ENCODE results near the gene NTNG1.

Gene NTNG1

DNA sequence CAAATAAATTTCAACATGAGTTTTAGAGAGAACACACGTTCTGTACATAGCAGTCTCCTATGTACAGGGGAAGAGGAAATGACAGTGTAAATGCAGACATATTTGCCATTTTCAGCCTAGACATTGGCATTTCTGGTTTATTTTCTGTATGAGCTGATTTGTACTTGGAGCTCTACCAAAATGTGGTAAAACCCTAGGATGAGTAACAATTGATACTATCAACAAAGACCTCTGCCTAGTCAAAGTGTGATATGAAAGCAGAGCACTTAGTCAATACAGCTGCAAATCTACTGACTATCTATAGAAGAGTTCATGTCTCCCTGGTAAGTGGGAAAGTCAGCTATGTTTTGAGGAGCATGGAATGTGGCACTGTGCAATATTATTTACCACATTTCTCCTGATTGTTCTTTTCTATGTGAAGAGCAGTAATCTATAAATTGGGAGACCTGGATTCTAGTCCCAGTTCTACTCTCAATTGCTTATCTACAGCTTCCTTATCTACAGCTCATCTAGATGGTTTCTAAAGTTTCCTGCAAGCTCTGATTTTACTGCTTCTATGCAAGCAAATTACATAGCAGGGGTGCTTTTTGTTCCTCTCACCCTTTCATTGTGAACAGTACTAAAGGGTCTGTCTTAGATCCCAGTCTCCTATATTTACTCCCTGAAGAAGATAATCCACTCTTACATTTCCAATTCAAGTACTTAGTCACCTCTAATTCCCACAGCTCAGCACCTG is 334.2 kb downstream of the NTNG1 start:
- DNase-seq, result no peak

- no peak for DNase-seq
Observed at GRCh38 chr1:107477233-107477632, 336.4 kb downstream of the NTNG1 start.

GRCh38 chr1:107479865-107480350 is 339.1 kb downstream of the NTNG1 start:
- no peak for DNase-seq

- DNase-seq, result no peak
Observed at GRCh38 chr1:107480548-107481415, 339.9 kb downstream of the NTNG1 start.

- no peak for DNase-seq
Observed at GRCh38 chr1:107481756-107482384, 341.0 kb downstream of the NTNG1 start.

DNA sequence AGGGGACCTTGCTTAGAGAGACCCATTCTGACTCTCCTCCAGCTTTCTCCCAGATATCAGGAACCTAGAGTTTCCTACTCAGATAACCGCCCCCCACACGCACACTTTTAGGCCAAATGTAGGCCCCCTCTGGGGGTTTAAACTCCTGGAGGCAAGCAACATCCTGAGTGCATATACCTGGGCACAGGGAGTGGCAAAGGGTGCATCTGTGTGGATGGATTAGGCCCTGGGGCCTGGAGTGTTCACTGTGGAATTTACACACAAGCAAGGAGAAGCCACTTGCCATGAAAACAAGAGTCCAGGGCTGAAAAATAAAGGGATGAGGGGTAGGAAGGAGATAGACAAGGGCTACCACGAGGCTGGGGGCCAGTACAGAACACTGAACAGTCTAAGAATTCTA is 343.1 kb downstream of the NTNG1 start:
- no peak for DNase-seq

- no peak for DNase-seq
Observed at GRCh38 chr1:107486349-107486748, 345.5 kb downstream of the NTNG1 start.

DNA sequence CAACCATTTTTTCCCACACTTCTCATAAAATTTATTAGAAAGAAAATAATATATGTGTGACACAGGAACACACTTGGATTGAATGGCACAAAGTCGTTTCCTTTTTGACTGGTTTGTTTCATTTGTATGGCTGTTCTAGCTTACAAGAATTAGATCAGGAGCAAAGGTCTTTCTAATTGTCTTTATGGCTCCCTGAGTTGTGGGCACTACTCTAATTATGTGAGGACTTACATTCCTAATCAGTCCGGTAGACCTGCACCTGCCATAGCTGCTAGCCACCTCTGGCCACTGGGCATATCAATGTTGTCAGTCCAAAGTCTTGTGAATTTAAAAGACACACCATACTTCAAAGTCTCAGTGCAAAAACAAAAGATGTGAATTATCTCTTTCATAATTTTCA is 346.7 kb downstream of the NTNG1 start:
- no peak for DNase-seq

DNA sequence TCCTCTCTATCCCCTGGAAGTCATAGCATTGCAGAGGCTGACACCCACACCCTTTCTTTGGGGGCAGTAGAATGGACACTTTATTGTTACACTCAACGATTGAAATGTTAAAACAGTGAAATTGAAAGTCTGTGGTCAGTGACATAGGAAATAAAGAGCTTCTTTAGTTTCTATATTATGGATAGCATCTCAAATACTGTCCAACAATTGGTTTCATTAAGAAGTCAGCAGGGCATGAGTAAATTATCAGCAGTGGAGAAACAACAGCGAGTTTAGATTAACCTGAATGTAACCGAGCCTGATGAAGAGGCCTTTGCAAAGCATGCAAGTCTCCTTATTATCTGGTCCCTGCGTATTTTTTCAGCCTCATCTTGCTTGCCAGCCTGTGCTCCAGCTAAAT is 350.7 kb downstream of the NTNG1 start:
- DNase-seq, result no peak

DNA sequence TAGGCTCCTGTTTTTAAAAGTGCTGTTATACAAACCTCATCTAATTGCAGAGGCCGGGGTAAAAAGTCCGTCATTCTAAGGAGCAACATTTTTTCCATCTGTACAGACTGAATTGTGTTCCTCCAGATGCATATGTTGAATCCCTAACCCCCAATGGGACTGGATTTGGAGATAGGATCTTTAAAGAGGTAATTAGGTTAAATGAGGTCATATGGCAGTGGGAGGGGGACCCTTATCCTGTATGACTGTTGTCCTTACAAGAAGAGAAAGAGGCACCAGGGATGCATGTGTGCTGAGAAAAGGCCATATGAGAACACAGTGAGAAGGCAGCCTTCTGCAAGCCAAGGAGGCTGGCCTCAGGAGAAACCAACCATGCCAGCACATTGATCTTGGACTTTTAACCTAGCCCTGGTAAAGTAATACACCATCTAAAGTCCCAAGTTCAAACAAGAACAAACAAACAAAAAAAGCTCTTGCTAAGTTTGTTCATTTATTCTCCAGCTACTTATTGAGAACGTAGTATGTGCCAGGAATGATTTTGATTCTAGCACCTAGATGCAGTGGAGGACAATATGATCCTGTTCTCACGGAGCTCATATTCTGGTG is 352.4 kb downstream of the NTNG1 start:
- no peak for DNase-seq

DNA sequence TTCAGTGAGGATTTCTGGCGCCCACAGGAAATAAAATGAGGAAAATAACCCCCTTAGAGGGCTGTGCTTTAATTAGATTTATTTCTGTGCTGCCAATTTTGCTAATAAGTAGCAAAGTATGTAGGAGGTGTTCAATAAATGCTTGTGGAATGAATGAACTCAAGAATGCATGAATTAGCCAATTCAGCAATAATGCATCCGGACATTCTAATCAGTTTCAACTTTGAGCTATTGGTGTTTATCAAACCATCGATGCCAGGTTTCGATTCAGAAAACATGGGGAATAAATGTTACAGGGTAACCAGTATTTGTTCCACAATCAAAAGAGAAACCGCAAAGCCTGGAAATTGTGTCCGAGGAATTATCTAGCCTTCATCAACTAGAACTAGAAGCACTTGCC is 353.2 kb downstream of the NTNG1 start:
- no peak for DNase-seq

DNA sequence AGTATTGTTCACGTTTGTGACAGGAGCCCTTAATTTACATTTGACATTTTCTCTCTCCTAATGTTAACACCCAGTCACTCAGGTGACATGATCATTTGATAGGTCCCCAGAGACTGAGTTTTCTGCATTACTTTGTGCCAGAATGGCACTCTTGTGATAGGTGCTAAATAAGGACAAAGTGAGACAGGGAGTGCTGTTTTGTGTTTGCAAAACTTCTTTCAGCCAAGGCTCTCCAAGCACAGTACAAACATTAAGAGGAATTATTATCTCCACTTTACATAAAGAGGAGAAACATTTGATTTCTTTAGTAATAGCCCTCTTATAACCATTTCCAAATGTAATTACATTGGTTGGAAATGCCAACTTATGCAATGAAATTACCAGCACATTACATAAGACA is 355.2 kb downstream of the NTNG1 start:
- no peak for DNase-seq

DNA sequence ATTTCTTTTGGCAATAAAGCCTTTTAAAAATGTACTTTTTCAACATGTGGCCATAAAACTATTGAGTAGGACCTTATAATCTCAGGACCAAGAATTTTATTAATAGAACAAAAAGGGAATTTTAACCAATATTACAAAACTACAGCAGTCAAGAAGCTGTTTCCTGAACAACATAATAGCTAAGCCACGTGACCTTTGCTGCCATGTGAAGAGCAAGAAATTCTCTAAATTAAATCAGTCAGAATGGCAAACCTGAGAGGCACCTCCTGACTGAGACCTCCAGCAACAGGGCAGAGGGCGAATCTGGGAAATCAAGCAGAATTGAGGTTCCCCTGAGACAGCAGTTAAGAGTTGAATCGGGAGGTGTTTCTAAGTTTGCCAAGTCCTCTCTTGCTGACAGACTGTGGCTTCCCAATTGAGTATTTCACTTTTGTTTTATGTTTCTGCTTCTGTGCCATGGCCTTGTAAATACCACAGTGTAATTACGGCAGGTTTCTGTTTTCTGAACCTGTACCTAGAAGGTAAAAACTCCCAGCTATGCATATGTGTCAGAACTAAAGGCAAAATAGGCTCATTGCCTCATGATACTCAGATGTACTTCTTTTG is 358.4 kb downstream of the NTNG1 start:
- no peak for DNase-seq

- no peak for DNase-seq
Observed at GRCh38 chr1:107501081-107501605, 360.3 kb downstream of the NTNG1 start.

GRCh38 chr1:107510347-107510746 is 369.5 kb downstream of the NTNG1 start:
- no peak for DNase-seq

DNA sequence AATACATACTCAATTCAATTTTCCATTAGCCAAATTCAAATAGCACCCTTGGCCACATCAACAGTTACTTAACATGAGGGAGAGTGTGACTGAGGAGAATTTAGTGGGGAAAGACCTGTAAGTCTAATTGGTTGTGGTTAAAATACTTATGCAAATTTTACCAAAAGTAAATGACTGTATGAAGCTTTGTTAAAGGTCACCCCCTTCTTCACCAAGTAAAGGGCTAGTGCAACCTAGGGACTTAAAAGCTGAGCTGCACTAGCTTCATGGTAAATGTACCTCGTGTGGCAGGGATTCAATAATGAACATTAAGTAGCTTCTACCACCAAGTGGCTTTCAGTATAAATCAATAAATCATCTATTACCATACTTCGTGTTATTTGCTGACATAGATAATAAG is 372.0 kb downstream of the NTNG1 start:
- DNase-seq, result no peak

- no peak for DNase-seq
Observed at GRCh38 chr1:107514841-107515240, 374.0 kb downstream of the NTNG1 start.

- no peak for DNase-seq
Observed at GRCh38 chr1:107515702-107516101, 374.9 kb downstream of the NTNG1 start.

DNA sequence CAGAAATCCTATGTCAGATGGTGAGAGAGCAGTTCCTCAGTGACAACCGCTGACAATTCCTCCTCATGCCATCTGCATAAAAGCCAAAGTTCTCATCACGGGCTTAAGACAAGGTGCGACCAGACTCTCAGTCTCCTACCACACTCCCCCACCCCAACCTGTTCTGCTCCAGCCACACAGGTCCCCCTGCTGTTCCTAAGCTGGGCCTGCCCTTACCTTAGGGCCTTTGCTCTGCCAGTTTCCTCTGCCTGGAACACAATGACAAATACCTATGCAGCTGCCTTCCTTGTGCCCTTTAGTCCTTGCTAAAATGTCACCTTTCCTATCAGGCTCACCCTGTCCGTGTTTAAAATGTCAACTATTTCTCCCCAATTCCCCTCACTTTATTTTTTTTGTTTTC is 382.2 kb downstream of the NTNG1 start:
- no peak for DNase-seq

DNA sequence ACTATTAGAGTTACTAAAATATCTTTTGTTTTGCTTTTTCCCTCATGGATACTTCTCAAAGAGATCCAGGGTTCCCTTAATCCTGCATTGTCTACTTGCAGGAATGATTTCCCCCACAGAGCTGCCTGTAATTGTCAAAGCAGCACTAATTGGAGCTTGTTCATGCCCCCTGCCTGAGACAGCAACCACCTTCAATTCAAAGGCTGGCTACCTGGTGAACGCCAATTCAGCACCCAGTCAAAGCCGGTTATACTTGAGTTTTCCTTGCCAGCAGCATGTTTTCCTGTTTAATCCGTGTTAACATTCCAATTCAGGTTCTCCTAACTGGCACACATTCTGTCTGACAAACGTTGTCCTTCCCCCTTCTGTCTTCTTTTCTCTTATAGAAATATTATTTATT is 382.9 kb downstream of the NTNG1 start:
- DNase-seq, result no peak

DNA sequence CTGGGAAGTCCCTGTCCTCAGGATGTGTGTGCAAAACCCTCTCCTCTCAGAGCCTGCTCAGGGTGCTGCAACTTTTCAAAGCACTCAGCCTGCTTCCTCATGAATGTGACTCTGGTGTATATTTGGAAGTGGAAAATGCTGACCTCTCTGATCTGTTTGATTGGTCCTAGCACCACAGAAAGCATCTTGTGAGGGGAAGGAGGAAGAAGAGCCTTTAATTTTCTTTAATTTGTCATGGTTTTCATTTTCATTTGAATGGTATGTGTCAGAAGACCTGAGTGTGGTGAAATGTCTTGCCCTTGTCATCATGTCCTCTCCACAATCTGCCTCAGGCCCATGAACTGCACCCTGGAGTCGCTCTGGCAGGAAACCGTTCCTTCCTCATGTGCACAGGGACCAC is 383.5 kb downstream of the NTNG1 start:
- no peak for DNase-seq

DNA sequence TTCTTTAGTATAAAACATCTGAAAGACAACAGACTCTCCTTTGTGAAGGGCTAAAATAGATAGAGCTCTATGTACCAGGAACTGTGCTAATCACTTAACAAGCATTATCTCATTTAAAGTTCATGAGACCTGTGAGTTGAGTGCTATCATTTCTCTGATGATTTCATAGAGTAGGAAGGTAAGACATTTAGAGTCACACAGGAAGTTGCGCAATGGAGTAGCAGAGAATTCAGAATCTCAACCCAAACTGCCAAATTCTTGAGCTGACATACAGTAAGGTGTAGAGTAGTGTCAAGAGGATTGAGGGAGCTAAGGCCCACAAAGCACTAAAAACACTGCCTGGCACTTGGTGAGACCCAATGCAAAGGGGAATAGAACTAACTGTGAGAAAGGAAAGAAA is 384.3 kb downstream of the NTNG1 start:
- DNase-seq, result no peak

DNA sequence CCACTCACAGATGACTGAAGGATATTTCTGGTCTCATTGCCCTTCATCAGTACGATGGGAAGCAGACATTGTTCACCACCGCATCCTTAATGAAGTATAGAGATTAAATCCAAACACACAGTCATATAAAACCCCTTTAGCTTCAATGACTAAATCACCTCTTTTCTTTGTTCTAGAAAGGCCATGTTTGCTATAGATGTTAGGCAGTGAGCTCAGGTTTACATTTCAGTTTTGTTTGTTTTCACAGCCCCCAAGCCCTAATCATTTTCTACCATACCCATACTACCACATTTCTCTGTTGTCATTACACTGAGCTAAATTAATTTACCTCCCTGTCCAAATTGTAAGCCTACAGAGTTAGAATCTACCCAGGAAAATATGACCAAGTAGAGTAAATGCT is 385.1 kb downstream of the NTNG1 start:
- DNase-seq, result peak; percentile 66

Data from NCI-H2029 treated with DMSO at 0.1 percent for 48 hours (cell line).